DMS 273 (cell line): Measurements from ENCODE around the gene AHCYL1.

ENCODE experiments used
- DNase-seq: peaks from one replicate; lab custom pipeline; 2025; ENCODE audit not compliant: unreplicated experiment; lab: John Stamatoyannopoulos, UW

The AHCYL1 gene

DNA sequence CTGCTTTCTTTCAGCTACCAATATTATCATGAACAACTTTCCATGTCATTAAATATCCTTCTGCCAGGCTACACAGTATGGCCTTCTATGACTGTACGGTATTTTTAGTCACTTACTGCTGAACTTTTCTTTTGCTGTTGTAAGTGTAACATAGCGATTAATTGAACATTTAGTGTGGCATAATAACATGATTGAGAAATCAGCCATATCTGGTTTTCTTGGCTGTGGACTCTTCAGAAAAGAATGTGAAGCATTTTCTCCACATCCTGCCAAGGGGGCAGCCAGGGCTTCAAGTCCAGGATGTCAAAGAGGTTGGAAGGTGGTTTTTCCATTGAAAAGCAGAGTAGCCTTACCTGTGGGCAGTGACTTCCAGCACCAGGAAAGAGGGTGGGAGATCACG is 8.8 kb upstream of the AHCYL1 start:
- DNase-seq = no peak

DNA sequence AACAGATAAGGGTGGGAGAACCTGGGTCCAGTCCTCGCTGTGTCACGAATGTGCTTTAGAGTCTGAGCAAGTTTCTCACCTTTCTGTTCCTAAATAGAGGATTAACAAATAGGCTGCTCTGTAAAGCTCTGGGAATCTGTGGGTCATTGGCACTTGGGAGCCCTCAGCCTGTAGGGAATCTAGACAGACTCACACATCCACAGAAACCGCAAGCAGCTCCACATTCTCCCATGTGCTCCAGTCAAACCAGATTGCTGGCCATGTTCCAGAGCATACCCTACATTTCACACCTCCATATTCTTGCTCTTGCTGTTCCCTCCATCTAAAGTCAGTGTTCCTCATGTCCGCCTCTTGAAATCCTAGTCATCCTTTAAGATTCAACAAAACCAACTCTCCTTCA is 7.8 kb upstream of the AHCYL1 start:
- DNase-seq = no peak

DNA sequence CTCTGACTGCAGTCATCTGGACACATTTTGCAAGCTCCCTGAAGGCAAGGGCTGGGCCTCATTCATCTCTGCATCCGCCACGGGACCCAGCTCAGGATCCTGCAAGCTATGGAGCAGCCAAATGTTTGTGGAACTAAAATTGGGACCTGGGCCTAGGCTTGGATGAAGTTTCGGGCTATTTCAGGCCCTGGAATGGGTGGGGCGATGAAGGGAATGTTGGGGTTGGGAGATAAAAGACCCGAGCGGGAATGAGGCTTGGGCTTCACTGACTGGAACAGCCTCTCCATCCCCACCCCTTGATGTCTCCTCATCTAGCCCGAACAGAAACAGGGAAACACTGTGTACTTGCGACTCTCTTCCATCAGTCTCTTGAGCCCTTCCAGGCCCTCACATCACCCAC is 7.3 kb upstream of the AHCYL1 start:
- no peak for DNase-seq

DNA sequence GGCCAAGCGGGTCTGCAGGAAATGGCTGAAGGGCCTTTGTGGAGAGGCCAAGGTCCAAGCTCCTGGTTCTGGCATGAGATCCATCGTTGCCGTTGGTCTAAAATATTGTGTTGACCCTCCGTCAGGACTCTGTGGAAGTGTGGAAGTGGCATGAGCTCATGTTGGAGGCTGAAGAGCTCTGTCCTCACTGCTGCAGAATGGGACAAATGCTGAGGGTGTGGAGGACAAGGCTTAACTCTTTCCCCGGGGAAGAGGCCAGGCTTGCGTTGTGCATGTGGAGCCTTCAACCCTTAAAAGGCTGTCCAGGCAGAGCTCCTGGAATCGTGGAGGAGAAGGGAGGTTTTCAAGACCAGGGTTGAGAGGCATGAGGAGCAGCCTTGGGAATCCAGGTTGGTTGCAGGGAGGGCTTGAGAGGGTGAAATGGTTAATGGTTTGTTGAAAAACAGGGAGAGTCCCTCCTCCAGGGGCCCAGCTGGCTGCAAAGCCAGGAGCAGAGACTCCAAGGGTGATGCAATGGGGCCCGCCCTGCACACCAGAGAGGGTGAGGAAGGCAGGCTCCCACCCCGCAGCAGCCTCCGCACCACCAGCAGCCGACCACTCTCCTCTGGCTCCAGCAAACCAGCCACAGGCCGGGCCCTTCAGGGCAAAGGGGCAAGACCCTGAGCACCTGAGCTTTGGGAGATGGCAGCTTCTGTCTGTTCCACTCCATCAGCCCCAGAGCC is 6.7 kb upstream of the AHCYL1 start:
- DNase-seq = no peak

DNA sequence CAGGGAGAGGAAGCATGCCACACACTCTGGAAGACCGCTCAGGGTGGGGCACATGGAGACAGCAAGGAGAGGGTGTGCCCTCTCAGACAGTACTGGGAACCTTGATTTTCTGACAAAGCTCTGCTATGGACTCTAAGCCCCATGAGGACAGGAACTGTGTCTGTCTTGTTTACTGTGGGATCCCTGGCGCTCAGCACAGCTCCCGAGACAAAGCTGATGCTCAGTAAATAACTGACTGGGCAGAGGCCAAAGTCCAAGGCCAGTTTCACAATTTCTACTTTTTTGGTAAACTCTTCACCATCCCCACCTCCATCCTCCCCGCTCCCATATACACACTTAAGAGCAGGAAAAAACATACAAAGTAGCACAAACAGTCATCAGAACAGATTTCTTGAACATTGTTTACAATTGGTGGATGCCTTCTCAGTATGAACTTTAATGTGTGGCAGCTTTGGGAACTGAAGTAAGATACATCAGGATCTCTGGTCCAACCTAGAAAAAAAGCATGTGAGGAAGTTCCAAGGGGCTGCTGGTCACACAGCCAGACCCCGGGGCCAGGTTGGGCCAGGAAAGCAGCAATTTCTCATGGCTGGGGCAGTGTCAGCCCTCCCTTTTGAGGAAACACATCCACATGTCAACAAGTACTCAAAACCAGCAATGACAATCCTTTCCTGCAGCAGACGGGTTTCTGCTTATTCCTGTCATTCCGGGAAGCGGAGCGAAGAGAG is 5.6 kb upstream of the AHCYL1 start:
- DNase-seq = no peak

DNA sequence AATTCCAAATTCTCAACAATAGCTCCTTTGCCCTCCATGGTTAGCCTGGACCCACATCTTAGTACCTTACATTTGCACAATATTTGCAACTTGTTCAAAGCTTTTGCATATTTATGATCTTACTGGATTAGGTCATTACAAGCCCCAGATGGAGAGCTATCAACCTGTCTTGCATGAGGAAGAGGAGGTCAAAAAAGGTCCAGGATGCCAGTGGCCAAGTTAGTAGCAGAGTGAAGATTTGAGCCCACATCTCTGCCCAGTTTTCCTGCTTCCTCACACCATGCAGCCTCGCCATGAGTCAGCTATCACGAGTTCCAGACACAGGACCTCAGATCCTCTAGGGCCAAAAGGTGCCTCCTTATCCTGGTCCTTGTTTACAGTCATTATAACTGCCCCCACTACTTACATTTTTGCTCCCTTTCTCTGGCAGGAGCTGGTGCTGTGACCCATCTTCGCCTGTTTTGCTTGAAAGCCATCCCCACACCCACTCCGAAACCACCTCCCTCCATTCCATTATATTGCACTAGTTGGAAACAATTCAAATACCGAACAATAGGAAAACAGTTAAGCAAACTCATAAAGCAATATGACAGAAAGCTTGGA is 5.0 kb upstream of the AHCYL1 start:
- peak; percentile 38 for DNase-seq

DNA sequence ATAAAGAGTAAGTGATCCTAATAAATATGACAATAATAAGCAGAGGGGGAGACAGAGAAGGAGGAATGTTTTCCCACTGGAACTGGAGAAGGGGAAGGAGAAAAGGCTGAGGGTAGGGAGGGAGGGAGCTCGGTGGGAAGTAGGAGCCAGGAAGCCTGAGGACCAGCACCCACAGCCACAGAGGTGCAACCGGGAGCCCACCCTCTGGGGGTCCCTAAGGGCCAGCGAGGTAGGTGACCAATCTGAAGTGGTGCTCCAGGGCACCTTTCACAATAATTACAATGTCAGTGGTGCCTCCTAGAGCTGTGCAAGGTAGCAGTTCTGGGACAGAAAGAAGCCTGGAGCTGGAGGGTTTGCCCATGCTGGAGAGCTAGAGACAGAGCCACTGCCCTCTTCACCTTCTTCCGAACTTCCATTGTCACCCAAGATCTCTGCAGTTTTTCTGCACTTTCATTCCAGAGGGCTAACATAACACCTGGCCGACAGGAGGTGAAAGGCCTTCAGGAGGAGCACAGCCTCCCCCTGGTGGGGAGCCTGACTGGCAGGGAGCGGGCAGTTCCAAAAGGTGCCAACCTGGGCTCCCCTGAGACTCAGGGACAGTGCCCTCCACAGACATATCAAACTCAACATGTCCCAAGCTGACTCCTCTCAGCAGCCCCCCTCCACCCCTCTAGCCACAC is 4.1 kb upstream of the AHCYL1 start:
- DNase-seq = peak; percentile 60

DNA sequence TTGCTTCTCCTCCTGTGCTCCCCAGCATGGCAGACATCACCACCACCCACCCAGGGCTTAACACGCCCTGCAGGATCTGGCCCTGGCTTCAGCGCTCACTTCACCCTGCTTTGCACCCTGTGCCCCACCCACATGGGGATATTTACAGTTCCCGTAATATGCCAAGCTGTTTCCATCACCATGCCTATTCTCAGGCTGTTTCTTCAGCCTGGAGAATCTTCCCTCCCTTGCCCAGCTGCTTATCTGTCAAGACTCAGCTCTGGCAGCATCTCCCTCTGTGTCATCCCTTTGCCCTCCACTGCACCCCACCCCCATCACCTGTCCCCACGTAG is 3.6 kb upstream of the AHCYL1 start:
- no peak for DNase-seq

DNA sequence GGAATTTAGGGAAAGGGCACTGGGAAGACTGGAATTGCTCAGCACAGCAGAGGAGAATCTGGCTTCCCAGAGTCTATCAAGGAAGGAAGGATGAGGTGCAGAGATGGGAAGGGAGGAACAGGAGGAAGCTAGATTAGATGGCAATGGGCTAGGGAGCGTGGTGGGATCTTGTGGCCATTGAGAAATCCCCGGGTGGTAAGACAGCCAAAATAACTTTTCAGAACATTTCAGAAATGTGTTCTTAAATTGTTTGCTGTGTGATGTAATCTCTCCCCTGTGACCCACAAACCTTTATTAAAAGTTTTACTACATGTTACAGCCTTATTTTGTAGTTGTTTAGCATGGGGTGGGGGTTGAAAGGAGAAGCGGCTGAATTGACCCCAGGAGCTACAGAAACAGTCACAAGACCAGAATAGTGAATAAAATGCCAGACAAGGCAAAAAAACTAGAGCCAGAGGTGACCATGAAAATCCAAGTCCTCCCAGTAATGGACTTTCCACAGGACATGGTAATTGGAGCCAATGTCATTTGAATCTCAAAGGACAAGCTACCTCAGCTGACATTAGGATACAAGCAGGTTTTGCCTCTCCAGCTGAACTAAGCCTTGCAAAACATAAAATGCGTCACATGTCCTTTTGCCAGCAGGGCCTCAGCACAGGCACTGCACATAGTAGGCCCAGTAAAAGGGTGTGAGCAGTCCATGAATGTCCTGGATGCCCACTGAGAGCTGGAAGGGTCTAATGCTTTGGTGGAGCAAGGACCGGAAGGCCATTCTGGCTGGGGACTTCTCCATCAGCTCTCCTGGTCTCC is 980 bp upstream of the AHCYL1 start:
- no peak for DNase-seq

DNA sequence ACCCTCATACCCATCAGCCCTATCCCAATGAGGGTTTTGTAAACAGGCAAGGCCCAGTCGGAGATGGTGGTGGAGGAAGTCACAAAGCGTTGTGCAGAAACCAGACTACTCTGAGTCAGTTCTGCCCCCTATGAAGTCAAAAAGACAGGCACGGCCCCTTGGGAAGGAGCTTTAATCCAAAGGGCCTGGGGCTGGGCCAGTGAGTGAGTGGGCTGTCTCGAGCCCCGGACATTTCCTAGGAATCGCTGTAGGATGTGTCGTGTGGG is 442 bp upstream of the AHCYL1 start:
- peak; percentile 50 for DNase-seq

DNA sequence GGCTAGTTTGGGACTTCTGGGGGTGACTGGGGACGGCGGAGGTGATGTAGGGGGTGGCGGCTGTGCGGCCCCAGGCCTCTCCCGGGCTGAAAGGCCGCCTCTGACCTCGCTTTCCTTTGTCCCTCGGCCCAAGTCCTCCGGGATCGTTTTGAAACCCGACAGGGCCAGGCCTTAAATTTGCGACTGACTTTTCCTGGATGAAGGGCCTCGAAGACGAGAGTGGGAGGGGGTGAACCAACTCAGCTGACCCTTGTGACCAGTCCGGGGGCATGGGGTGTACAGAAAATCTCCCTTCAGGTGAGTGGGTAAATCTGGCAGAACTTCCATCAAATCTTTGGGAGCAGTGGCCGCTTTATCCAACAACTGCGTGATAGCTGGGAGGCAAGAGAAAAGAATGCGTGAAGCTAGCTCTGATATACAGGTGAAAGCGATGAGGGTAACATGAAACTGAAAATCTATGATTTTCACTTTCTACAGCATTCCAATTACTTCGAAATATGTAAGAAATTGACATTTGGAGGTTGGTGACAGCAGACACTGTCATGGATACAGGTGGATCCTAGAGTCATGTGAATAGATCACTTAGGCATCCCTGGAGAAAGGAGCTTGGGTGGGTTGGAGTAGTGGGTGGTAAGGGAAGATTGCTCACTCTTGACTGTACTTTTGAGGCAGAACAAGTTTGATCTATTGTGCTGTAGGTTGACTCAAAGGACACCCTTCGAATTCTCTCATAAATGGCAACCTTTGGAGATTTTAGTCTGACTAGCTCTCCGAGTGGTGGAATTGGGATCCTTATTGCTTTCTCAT is 885 bp downstream of the AHCYL1 start:
- peak; percentile 60 for DNase-seq

DNA sequence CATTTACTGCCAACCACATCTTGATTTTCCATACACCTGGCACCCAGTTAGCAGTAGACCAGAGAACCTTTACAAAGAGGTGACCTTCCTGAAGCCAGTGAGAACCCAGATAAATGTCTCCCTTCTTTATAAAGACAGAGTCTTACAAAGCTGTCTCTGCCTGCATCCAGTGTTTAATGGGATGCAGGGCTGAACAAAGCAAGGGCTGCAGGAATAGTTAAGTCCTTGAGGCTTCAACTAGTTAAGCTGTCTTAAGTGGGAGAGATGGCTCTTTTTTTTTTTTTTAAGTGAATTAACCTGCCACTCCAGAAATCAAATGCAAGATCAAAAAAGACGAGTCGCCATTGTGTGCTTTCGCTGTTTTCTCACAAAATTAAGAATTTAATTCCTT is 1.5 kb downstream of the AHCYL1 start:
- no peak for DNase-seq

DNA sequence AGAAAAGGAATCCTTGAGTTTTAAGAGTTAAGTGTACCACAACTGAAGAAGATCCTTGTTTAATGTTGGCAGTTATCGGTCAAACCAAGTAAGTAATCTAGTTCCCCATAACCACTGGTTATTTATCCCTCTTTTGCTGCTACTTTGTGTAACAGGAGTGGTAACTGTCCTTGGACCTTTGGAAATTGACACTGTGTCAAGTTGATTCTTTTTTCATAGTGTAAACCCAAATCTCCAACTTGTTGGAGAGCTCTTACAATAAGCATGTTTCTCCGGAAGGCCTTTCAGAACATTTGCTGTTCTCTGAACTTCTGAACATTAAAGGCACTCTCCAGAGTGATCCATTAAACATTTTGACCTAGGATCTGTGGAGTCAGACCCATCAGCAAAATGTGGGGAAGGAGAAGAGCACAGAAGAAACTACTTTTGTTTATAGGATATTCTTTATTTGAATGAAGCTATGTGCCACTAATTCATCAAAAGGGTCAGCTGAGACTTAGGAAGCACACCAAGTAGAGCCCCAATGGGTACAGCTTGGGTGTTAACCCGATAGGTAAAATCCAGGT is 3.9 kb downstream of the AHCYL1 start:
- DNase-seq = no peak

DNA sequence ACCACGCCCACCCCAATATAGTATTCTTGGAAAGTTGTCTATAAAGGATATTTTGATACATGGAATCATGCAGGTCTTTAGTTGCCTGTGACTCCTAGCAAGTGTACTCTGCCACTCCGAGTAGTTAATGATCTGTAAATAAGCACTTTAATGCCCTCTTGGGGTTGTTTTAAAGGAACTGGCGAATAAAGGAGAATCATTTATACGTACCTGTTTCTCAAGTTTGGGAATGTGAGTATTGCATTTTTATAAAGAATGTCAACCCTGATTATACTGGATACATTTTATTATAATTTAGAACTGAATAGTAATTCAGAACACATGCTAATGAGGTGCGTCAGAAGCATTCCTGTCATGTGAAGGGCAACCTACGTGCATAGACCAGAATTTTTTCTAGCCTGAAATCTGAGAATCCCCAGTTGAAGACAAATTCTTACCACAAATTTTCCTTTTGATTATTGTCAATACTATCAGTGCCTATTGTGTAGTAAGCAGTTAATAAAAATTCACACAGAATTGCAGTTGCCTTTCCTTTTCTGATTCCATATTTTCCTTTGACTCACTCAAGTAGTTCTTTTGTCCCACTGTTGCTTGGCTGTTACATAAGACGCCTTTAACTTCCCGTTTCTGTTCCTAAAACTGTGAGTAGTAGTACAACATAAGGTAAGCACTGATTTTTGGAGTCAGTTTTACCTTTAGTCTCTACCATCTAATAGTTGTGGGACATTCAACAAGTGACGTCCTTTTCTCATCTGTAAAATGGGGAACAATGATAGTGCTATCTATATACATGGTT is 5.1 kb downstream of the AHCYL1 start:
- no peak for DNase-seq

DNA sequence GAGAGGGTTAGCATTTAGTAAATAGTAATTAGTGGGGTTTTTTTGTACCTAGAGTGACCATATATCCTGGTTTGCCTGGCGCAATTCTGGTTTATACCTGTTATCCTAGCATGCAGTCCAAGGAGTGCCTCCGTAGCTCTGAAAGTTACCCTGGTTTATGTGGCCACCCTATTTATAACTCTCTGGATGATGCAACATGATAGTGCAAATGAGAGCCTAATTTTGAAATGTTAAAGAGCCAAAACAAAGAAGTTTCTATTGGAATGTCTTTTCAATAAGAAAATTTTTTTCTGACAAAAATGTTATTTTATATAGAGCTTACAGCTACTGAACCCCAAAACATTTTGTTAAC is 5.7 kb downstream of the AHCYL1 start:
- DNase-seq = no peak

DNA sequence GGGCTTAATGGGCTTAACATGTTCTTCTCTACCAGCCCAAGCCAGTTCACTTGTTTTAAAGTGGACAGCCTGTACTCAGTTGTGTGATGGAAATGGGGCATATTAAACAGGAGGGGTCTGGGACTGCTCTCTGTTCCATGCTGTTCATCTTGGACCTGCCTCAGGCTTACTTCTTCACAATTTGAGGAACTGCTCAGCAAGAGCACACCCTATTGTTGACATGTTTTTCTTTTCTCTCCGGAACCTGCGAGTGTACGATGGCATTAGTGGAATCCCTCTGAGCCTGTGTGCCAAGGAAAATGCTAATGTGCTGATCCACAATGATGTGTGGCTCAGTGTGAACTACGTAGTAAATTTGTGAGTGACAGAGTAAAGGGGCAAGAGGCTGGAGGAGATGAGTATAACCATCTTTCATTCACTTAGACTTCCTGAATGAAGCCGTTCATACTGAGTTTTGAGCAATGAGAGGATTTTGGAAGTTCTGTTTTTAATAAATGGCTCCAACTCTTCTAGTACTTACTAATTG is 6.9 kb downstream of the AHCYL1 start:
- DNase-seq = no peak

DNA sequence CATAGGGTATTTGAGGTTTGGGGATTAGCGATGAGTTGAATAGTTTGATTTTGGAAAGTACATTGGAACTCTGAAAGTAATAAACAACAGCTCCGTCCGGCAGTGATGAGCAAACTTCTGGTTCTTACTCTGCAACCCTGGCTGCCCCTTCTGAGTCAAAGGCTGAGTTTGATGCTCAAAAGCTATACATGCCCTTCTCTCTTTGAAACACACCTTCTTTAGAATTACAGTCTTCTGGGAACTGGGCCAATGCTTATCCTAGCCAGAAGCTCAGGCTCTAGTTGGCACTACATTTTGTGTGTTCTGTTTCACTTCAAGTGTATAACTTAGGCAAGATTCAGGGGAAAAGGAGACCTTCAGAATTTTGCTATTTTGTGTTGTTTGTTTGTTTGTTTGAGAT is 9.3 kb downstream of the AHCYL1 start:
- DNase-seq = peak; percentile 77

DNA sequence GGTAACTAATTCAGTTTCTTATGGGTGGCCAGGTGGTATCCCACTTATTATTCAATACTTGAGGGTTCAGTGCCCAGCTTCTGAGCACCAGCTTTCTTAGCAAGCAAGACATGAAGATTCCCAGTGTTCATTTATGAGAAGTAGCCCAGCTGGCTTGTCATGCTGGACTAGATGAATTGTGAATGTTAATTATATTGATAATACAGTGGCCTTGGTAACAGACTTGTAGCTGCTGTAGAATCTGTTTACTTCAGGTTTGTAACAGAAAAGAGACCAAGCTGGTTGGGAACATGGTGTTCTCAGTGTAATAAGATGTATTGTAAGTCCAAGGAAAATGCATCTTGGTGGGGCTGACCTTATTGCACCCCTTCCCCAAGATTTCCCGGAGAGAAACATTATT is 10.1 kb downstream of the AHCYL1 start:
- DNase-seq = peak; percentile 82

DNA sequence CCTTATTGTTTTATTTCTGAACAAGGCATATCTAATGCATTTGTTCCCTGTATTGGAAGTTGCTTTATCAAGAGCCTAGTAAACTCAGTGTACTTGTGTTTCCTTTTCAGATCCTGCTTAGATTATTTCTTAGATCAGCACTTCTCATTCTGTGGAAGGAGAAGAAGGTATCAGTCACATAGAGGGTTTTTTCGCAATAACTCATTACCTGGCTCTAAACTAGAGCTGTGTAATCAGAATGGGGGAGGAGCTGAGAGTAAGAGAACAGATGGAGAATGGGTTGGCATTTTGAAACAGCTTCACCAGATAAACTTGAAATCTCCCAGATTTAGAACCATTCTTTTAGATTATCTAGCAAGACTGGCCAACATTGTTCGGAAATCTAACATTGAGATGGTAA is 11.0 kb downstream of the AHCYL1 start:
- no peak for DNase-seq
